ENCODE data around the gene SV2B.

SV2B gene

GRCh38 chr15:91099995-91100813 is at the start of gene SV2B:
TSS of gene SV2B (plus strand) at chr15:91100257. CDS start at chr15:91226264, 126,007 bp downstream.
- DNase-seq (ENCODE audit: insufficient read length, low spot score) (no peak), FAIRE-seq (no peak)
- no peak for TF ChIP-seq CTCF (IDR thresholded peaks at IDR 0.05; ENCODE audit: insufficient read depth, missing control alignments)

- DNase-seq (ENCODE audit: insufficient read length, low spot score) (no peak), FAIRE-seq (no peak)
- no peak for TF ChIP-seq CTCF (IDR thresholded peaks at IDR 0.05; ENCODE audit: insufficient read depth, missing control alignments)
Observed at GRCh38 chr15:91051248-91051647, 48.8 kb upstream of the SV2B start.

- no peak for TF ChIP-seq CTCF (IDR thresholded peaks at IDR 0.05; ENCODE audit: insufficient read depth, missing control alignments)
- FAIRE-seq (no peak), DNase-seq (ENCODE audit: insufficient read length, low spot score) (no peak)
Observed at GRCh38 chr15:91054816-91055215, 45.2 kb upstream of the SV2B start.

GRCh38 chr15:91055548-91056331 is 44.3 kb upstream of the SV2B start:
- DNase-seq (ENCODE audit: insufficient read length, low spot score) = peak; percentile 33
- peak; percentile 93 for TF ChIP-seq CTCF (IDR thresholded peaks at IDR 0.05; ENCODE audit: insufficient read depth, missing control alignments)
- peak; percentile 67 for FAIRE-seq

GRCh38 chr15:91061230-91061629 is 38.8 kb upstream of the SV2B start:
- DNase-seq (ENCODE audit: insufficient read length, low spot score) (no peak), FAIRE-seq (no peak)
- no peak for TF ChIP-seq CTCF (IDR thresholded peaks at IDR 0.05; ENCODE audit: insufficient read depth, missing control alignments)

- DNase-seq (ENCODE audit: insufficient read length, low spot score) (no peak), FAIRE-seq (no peak)
- TF ChIP-seq CTCF (IDR thresholded peaks at IDR 0.05; ENCODE audit: insufficient read depth, missing control alignments) = no peak
Observed at GRCh38 chr15:91061997-91062396, 38.1 kb upstream of the SV2B start.
